SH-SY5Y (cell line): ENCODE measurements around the gene FAM110A.

Source experiments
- GATA2 ChIP-seq: IDR thresholded peaks from 2 replicates; pipeline ENCODE4 v1.6.1; 2011; ENCODE audit warnings: mild to moderate bottlenecking, low read depth, low read length
- GATA3 ChIP-seq: IDR thresholded peaks from 2 replicates; pipeline ENCODE4 v1.6.1; 2011; ENCODE audit warnings: low read depth, mild to moderate bottlenecking, low read length, moderate library complexity

DNA sequence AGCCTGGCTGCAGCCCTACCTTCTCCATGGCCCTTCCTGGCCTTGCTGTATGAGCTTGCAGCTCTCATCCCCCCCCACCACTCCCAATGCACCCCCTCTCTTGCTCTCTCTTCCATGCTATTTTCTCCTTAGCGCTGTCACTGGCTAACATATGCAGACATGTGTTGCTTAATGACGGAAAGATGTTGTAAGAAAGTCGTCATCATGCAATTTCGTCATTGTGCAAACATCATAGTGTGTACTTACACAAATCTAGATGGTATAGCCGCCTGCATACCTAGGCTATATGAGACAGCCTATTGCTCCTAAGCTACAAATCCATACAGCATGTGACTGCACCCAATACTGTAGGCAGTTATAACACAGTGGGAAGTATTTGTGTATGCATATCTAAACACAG, 55.6 kb downstream of the FAM110A start:
- TF ChIP-seq GATA2 (no peak), GATA3 (no peak)
